ENCODE results near the gene RITA1.

Gene RITA1

GRCh38 chr12:113184098-113184899 lies 1.2 kb upstream of the RITA1 start:
- Histone ChIP-seq H3K9me3 (no peaks in the 10 kb centered on the region), H3K36me3 (peaks cover 17% of the 10 kb centered on the region), H3K27ac (peak overlapping the region; percentile 95), H3K4me1 (ENCODE audit: control insufficient read depth in 1 of 2, insufficient read depth in 1 of 2, low read depth in 1 of 2, low read length in 1 of 2) (peaks cover 16 to 20% of the 10 kb centered on the region in 2 experiments), H3K27me3 (no peaks in the 10 kb centered on the region), H3K4me3 (ENCODE audit: low read depth in 1 of 2, low read length in 1 of 2) (peak overlapping the region; percentile 97 to 100)
- no peak for TF ChIP-seq CTCF (IDR thresholded peaks at IDR 0.05)

- Histone ChIP-seq H3K9me3 (no peaks in the 10 kb centered on the region), H3K27ac (peak overlapping the region; percentile 95), H3K4me3 (ENCODE audit: low read depth in 1 of 2, low read length in 1 of 2) (peak overlapping the region; percentile 97 to 100), H3K4me1 (ENCODE audit: control insufficient read depth in 1 of 2, insufficient read depth in 1 of 2, low read depth in 1 of 2, low read length in 1 of 2) (peaks cover 16 to 20% of the 10 kb centered on the region in 2 experiments), H3K27me3 (no peaks in the 10 kb centered on the region), H3K36me3 (peaks cover 11% of the 10 kb centered on the region)
- no peak for TF ChIP-seq CTCF (IDR thresholded peaks at IDR 0.05)
Measured at GRCh38 chr12:113184900-113185179, 681 bp upstream of the RITA1 start.

- peak overlapping the region; percentile 95 for H3K27ac ChIP-seq
- peak overlapping the region; percentile 97 to 100 for H3K4me3 ChIP-seq (ENCODE audit: low read depth in 1 of 2, low read length in 1 of 2)
- no peaks in the 10 kb centered on the region for H3K27me3 ChIP-seq
- peaks cover 16 to 20% of the 10 kb centered on the region in 2 experiments for H3K4me1 ChIP-seq (ENCODE audit: control insufficient read depth in 1 of 2, insufficient read depth in 1 of 2, low read depth in 1 of 2, low read length in 1 of 2)
- H3K9me3 ChIP-seq: no peaks in the 10 kb centered on the region
- no peaks in the 10 kb centered on the region for H3K36me3 ChIP-seq
- TF ChIP-seq CTCF (IDR thresholded peaks at IDR 0.05): no peak
Measured at GRCh38 chr12:113186033-113186365, 478 bp downstream of the RITA1 start.

- Histone ChIP-seq H3K27me3 (no peaks in the 10 kb centered on the region), H3K9me3 (no peaks in the 10 kb centered on the region), H3K27ac (no peak overlapping the region), H3K4me3 (ENCODE audit: low read depth in 1 of 2, low read length in 1 of 2) (peak overlapping the region in 1 of 2 experiments; percentile 97), H3K4me1 (ENCODE audit: control insufficient read depth in 1 of 2, insufficient read depth in 1 of 2, low read depth in 1 of 2, low read length in 1 of 2) (peaks cover 16 to 20% of the 10 kb centered on the region in 2 experiments), H3K36me3 (peaks cover 6% of the 10 kb centered on the region)
- no peak for TF ChIP-seq CTCF (IDR thresholded peaks at IDR 0.05)
Measured at GRCh38 chr12:113186666-113187325, 1.3 kb downstream of the RITA1 start.

GRCh38 chr12:113189361-113189760 lies 3.8 kb downstream of the RITA1 start:
- H3K9me3 ChIP-seq: no peaks in the 10 kb centered on the region
- no peak overlapping the region for H3K4me3 ChIP-seq (ENCODE audit: low read depth in 1 of 2, low read length in 1 of 2)
- H3K36me3 ChIP-seq: peaks cover 11% of the 10 kb centered on the region
- TF ChIP-seq CTCF (IDR thresholded peaks at IDR 0.05): no peak
- no peak overlapping the region for H3K27ac ChIP-seq
- peaks cover 14 to 16% of the 10 kb centered on the region in 2 experiments for H3K4me1 ChIP-seq (ENCODE audit: control insufficient read depth in 1 of 2, insufficient read depth in 1 of 2, low read depth in 1 of 2, low read length in 1 of 2)
- no peaks in the 10 kb centered on the region for H3K27me3 ChIP-seq

All from neutrophil (primary cell).